ENCODE data around the gene CHRNA4. TPM values are rescaled to one million over a fixed set of nuclear protein-coding genes. Genes with fewer than 3 reads are reported as not detected.

CHRNA4 gene
- total RNA-seq, 1 donor from 2014 or later = 165 TPM

- Mint-ChIP-seq H3K27ac (ENCODE audit: unreplicated experiment) (no peak overlapping the region), H3K27me3 (ENCODE audit: unreplicated experiment) (peaks cover 6% of the 10 kb centered on the region), H3K4me1 (ENCODE audit: low read depth, unreplicated experiment) (peaks cover 8% of the 10 kb centered on the region), H3K36me3 (ENCODE audit: unreplicated experiment) (peaks cover 10% of the 10 kb centered on the region), H3K4me3 (ENCODE audit: unreplicated experiment) (no peak overlapping the region), H3K9me3 (ENCODE audit: unreplicated experiment) (peaks cover 11% of the 10 kb centered on the region)
- TF ChIP-seq CTCF (IDR thresholded peaks at IDR 0.05; ENCODE audit: partially characterized antibody, unreplicated experiment) = no peak
- no peak for DNase-seq
Measured at GRCh38 chr20:63327231-63327745, 33.9 kb downstream of the CHRNA4 start.

DNA sequence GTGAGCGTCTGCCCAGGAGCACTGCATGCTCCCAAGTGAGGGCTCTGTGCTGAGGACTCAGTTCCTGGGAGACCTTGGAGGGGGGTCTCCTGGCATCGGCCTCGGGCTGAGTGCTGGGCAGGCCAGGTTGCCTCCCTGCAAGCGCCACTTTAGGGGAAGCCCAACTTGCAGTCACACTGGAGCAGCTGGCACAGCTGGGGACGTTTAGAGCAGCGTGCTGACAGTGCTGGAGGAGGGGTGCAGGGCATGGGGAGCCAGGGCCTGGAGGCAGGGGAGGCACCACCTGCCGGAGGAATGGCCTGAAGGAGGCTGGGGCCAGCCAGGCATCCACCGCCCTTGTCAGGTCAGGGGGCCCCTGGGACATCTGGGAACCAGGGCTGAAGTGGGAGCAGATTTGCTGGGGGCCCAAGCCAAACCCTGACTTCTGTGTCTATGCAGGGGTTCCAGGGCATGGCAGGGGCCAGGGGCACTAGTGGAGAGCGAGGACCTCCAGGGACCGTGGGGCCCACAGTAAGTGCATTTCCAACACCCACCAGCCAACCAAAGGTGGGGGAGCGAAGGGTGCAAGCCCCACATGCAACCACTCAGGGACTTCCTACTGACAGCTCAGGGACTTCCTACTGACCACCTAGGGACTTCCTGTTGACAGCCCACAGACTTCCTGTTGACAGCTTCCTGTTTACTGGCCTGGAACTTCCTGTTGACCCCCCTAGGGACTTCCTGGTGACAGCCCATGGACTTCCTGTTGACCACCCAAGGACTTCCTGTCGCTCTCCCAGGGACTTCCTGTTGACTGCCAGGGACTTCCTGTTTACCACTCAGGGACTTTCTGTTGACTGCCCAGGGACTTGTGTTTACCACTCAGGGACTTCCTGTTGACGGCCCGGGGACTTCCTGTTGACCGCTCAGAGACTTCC is 34.6 kb downstream of the CHRNA4 start:
- Mint-ChIP-seq H3K4me1 (ENCODE audit: low read depth, unreplicated experiment) (peaks cover 8% of the 10 kb centered on the region), H3K36me3 (ENCODE audit: unreplicated experiment) (peaks cover 3% of the 10 kb centered on the region), H3K27ac (ENCODE audit: unreplicated experiment) (no peak overlapping the region), H3K4me3 (ENCODE audit: unreplicated experiment) (no peak overlapping the region), H3K27me3 (ENCODE audit: unreplicated experiment) (peaks cover 3% of the 10 kb centered on the region), H3K9me3 (ENCODE audit: unreplicated experiment) (peaks cover 6% of the 10 kb centered on the region)
- DNase-seq = peak; percentile 9
- TF ChIP-seq CTCF (IDR thresholded peaks at IDR 0.05; ENCODE audit: partially characterized antibody, unreplicated experiment) = no peak

- peak; percentile 11 for DNase-seq
- no peak overlapping the region for H3K4me3 Mint-ChIP-seq (ENCODE audit: unreplicated experiment)
Measured at GRCh38 chr20:63325554-63326313, 35.4 kb downstream of the CHRNA4 start.

DNA sequence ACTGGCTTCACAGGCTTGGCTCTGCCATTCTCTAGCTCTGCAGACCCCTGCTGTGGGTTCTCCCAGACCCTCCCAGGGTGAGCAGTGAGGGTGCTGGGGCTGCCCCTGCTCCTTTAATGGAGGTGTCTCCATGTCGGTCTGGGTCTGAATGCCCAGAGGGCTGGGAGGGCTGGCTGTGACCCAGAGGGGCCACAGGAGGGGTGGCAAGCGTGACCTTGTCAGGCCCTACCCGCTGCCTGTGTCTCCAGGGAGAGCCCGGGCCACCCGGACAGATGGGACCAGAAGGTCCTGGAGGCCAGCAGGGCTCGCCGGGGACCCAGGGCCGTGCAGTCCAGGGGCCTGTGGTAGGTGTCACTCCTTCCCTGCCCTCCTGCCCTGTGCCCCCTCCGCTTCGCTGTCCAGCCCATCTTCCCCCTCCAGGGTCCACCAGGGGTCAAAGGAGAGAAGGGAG is 36.1 kb downstream of the CHRNA4 start:
- peaks cover 1% of the 10 kb centered on the region for H3K27me3 Mint-ChIP-seq (ENCODE audit: unreplicated experiment)
- no peak for TF ChIP-seq CTCF (IDR thresholded peaks at IDR 0.05; ENCODE audit: partially characterized antibody, unreplicated experiment)
- H3K36me3 Mint-ChIP-seq (ENCODE audit: unreplicated experiment) = no peaks in the 10 kb centered on the region
- H3K9me3 Mint-ChIP-seq (ENCODE audit: unreplicated experiment) = peaks cover 4% of the 10 kb centered on the region
- no peak overlapping the region for H3K4me3 Mint-ChIP-seq (ENCODE audit: unreplicated experiment)
- no peak overlapping the region for H3K27ac Mint-ChIP-seq (ENCODE audit: unreplicated experiment)
- H3K4me1 Mint-ChIP-seq (ENCODE audit: low read depth, unreplicated experiment) = peaks cover 8% of the 10 kb centered on the region
- DNase-seq = peak; percentile 8

More at GRCh38 chr20:63325554-63326313, 35.4 kb downstream of the CHRNA4 start:
- Mint-ChIP-seq H3K36me3 (ENCODE audit: unreplicated experiment) (no peaks in the 10 kb centered on the region), H3K27ac (ENCODE audit: unreplicated experiment) (no peak overlapping the region), H3K27me3 (ENCODE audit: unreplicated experiment) (peaks cover 1% of the 10 kb centered on the region), H3K9me3 (ENCODE audit: unreplicated experiment) (peaks cover 4% of the 10 kb centered on the region), H3K4me1 (ENCODE audit: low read depth, unreplicated experiment) (peaks cover 8% of the 10 kb centered on the region)
- no peak for TF ChIP-seq CTCF (IDR thresholded peaks at IDR 0.05; ENCODE audit: partially characterized antibody, unreplicated experiment)

Measured in glutamatergic neuron (in vitro differentiated cells).